LNCAP (cell line): Measurements from ENCODE around the gene RARG.

Experiments used
- CTCF ChIP-seq: fragments of 450-650 bp; IDR thresholded peaks from 2 replicates; pipeline ENCODE4 v1.5.1; 2017; ENCODE audit warnings: mild to moderate bottlenecking

RARG gene

GRCh38 chr12:53193985-53194716 lies 37.9 kb downstream of the RARG start:
- no peak for TF ChIP-seq CTCF

GRCh38 chr12:53193040-53193439 lies 39.0 kb downstream of the RARG start:
- TF ChIP-seq CTCF, result no peak

DNA sequence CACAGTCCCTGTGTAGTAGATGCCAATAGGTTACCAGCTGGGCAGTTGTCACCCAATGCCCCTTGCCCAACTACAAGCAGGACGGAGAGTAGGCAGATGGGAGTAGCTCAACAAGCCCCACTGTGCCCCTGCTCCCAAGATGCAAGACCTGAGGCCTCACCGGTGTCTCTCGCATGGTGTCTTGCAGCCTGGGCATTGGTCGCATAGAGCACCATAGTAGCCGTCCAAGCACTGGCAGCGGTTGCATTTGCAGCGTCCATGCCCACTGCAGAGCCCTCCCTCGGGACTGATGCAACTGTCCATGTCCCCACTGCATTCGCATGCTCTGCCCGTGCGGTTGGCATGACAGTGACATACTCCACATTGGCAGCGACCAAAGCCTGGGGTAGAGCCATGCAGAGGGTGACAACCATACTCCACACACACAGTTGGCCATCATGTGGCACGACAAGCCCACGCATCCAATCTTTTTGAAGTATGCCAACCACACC lies 39.4 kb downstream of the RARG start:
- no peak for TF ChIP-seq CTCF

DNA sequence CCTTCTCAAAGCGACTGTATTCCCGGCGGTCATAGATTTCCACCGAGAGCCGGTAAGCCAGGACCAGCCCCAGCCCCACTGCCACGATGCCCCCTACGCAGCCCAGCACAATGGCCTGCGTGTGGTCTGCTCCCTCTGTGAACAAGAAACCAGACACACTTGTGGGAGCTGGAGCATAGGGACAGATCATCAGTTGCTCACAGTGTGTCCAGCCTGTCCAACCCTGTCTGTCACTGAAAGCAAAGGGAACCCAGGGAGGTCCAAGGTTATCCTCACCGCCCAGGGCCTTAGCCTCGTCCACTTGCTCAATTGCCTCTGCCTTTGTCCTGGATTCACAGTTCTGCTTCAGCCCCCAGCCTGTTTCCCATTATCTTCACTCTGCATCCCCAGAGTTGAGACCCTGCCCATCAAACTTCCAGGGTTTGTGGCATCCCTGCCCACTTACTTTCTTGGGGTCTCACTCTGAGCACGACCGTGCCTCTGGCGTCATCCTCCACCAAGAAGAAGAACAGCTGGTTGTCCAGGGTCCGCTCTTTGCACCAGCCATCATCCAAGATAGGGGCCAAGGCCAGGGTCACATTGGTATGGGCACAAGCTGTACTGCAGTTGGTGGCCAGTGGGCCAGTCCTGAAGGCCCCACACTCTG lies 40.0 kb downstream of the RARG start:
- TF ChIP-seq CTCF, result no peak

DNA sequence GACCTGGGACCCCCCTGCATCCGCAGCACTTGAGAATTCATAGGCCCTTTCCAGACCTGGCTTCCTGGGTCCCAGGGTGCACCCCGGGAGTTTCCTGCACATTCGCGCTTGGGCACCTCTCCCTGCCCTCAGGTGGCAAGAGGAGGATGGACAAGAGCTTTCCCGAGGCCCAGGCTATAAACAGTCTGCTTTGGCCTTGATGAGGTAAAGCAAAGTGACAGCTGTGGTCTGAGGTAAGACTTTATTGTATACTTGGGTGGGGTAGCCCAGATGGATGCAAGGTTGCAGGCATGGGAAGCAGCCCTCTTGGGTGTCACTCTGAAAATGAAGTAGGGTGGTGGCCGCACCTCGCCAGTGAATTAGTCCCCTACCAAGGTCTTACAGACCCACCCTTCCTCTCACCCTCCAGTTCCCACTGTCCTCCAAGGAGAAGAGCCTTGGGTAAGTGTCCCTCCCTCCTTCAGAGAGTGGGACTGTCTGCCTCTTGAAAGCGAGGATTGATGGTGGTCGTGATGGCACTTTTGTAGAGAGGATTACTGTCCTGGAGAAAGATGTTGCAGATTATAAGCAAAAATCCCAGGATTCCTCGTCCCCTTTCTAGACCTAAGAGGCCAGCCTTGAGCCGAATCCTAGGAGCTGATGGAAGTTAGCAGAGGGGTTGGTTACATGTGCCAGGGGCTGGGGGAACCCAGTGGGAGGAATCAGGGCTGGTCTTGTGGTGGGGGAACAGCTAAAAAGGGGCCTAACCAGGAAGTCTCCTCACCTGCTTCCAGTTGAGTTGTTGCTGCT lies 40.7 kb downstream of the RARG start:
- no peak for TF ChIP-seq CTCF

DNA sequence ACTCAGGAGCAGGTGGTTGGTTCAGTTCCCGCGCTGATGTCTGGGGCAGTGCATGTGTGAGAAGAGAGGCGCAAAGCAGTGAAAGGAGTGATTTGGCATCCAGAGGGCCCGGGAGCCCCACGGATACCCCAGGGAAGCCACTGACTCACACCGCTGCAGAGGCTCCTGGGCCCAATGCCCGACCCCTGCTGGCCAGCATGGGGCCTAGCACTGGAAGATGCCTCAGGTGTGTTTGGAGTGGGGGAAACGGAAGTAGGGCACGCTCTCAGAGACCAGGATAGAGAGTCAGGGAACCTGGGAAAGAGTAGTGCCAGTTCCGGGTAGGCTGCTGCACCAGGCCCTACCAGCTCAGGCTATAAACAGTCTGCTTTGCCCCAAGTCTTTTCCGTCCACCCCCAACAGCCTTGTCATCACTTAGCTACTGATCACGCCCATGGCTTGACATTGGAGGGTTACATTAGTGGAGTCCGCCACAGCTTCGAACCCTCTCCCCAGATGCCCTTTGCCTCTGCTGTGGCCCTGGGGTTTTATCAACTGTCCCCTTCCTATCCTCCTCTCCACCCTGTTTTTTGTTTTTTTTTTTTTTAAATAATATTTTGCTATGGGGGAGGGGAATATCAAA lies 41.8 kb downstream of the RARG start:
- peak; percentile 74 for TF ChIP-seq CTCF
